ENCODE results near the gene WRAP73.

WRAP73 gene

DNA sequence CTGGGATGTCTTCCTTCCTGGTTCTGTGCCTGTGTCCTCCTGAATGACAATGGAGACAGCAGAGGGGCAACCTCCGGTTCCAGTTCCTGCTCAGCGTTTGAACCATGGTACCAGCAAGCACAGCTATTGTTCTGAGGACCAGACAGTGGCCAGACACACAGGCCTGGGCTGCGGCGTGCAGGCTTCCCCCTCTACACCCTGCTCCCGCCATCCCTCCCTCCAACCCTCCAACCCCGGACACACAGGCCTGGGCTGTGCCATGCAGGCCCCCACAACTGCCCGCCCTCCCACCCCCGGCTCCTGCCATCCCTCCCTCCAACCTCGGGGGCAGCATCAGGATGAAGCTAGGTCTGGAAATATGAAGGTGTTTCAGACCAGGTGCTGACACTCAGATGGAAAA lies 33.0 kb downstream of the WRAP73 start:
- peaks cover 12% of the 10 kb centered on the region for H3K27me3 ChIP-seq (ENCODE audit: control insufficient read depth, insufficient read depth, low read length)
- no peaks in the 10 kb centered on the region for H3K36me3 ChIP-seq (ENCODE audit: control insufficient read depth, insufficient read depth, low read length)
- peaks cover 36% of the 10 kb centered on the region for H3K4me1 ChIP-seq (ENCODE audit: control insufficient read depth, insufficient read depth, low read length)
- no peak overlapping the region for H3K27ac ChIP-seq (ENCODE audit: low read depth, low read length)
- no peaks in the 10 kb centered on the region for H3K9me3 ChIP-seq (ENCODE audit: control insufficient read depth, insufficient read depth, low read length)
- H3K4me3 ChIP-seq (ENCODE audit: low read depth, low read length), result no peak overlapping the region
- no peak overlapping the region for H3K9ac ChIP-seq (ENCODE audit: low read depth, low read length)

DNA sequence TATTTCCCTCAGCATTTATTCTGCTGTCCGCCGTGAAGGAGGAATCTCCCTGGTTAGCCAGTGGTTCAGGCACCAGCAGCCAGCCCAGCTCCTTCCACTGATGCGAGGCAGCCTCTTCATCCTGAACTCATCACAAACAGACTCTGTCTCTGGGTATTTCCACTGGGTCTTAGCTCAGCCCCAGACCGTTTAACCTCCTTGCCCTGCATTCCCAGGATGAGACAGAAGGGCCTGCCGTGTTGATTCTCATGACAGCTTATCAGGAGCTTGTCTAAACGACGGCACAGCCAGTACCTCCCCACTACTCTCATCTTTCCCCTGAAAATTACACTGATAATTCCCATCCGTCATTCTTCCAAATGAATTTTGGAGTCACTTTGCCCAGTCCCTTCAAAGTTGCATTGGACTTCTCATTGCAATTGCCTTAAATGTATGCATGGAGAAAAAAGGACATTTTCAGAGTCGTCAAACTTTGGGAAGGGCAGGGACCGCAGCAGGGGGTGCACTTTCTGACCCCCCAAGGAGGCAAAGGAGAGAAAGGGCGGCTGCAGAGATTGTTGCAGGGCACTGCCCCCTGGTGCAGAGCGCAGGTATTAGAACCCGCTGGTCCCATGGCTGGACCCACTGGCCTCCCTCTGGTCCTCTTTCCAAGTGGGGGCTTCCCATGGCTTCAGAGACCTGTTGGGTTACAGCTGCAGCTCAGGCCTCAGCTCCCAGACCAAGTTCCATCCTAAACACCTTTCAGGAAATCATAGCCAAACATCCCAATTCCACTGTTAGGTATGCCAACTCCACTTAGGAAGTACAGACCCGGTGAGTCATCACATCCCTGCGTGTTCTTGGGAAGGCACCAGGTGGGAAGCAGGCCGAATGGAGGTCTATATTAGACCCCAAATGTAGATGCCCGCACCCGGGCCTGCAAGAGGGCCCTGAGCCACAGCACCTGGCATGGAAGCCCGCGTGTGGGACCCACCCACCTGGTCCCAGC lies 34.9 kb downstream of the WRAP73 start:
- peak overlapping the region; percentile 18 for H3K27ac ChIP-seq (ENCODE audit: low read depth, low read length)
- H3K36me3 ChIP-seq (ENCODE audit: control insufficient read depth, insufficient read depth, low read length), result no peaks in the 10 kb centered on the region

DNA sequence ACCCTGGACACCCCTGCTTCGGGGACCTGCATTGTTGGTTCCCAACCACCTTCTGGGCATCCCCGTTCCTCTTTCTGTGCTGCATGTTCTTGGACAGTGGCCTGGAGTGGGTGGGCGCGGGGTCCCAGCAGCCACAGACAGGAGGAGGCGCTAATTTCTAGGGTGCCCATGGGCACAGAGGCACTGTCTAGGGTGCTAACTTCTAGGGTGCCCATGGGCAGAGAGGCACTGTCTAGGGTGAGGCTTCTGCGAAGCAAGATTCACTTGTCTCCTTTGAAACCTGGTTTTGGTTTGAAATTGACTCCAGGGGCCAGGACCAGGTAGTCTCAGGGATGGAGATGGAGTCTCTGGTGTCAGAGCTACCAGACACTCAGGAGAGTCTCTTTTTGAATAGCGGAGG lies 37.8 kb downstream of the WRAP73 start:
- Histone ChIP-seq H3K4me3 (ENCODE audit: low read depth, low read length) (peak overlapping the region; percentile 49), H3K9ac (ENCODE audit: low read depth, low read length) (no peak overlapping the region), H3K4me1 (ENCODE audit: control insufficient read depth, insufficient read depth, low read length) (peaks cover 31% of the 10 kb centered on the region), H3K36me3 (ENCODE audit: control insufficient read depth, insufficient read depth, low read length) (no peaks in the 10 kb centered on the region), H3K27me3 (ENCODE audit: control insufficient read depth, insufficient read depth, low read length) (peaks cover 14% of the 10 kb centered on the region), H3K27ac (ENCODE audit: low read depth, low read length) (no peak overlapping the region), H3K9me3 (ENCODE audit: control insufficient read depth, insufficient read depth, low read length) (no peaks in the 10 kb centered on the region)

More for the DNA sequence above, 34.9 kb downstream of the WRAP73 start:
- H3K27me3 ChIP-seq (ENCODE audit: control insufficient read depth, insufficient read depth, low read length), result peaks cover 14% of the 10 kb centered on the region
- peaks cover 38% of the 10 kb centered on the region for H3K4me1 ChIP-seq (ENCODE audit: control insufficient read depth, insufficient read depth, low read length)
- H3K9me3 ChIP-seq (ENCODE audit: control insufficient read depth, insufficient read depth, low read length), result no peaks in the 10 kb centered on the region
- H3K9ac ChIP-seq (ENCODE audit: low read depth, low read length), result no peak overlapping the region
- no peak overlapping the region for H3K4me3 ChIP-seq (ENCODE audit: low read depth, low read length)

DNA sequence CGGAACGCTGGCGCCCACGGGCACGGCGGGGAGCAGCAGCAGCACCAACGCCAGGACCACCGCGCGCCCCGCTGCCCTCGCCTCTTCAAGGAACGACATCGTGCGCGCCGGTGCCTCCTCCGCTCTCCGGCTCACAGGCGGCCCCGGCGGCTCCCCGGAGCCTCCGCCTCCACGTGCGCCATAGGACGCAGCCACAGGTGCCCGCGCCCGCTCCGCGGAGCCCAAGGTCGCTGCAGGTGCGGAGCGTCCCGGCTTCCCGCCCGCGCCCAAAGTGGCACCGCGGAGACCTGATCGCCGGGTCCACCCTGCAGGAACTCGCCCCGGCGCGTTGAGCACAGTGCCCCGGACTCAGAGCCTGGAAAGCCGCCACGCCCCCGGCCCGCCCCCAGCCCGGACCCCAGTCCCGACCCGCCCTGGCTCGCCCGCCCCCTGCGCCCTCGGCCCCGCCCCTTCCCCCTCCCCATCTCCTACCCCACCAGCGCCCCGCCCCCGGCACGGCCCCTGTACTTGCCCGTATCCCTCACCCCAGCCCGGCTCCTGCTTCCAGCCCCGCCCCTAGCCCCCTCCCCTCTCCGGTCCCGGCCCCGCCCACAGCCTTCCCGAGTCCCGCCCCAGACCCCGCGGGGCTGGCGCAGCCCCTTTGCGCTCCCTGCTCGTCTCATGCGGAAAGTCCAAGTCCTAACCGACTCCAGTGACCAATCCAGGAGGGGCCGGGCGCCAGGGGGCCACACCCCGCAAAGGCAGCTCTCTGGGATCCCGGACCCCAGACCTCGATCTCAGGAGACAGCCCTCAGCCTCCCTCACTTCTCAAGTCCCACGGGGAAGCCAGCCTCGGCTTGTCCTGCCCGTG lies 38.5 kb downstream of the WRAP73 start, which contains the start of gene MEGF6:
MEGF6 (minus strand) TSS at position 339 of the 850 bp plus-strand sequence; CDS start at position 99, 240 bp downstream.
- no peaks in the 10 kb centered on the region for H3K36me3 ChIP-seq (ENCODE audit: control insufficient read depth, insufficient read depth, low read length)
- peaks cover 31% of the 10 kb centered on the region for H3K4me1 ChIP-seq (ENCODE audit: control insufficient read depth, insufficient read depth, low read length)
- H3K27ac ChIP-seq (ENCODE audit: low read depth, low read length), result no peak within 1 kb of the TSS
- peak within 1 kb of the TSS; percentile 80 for H3K4me3 ChIP-seq (ENCODE audit: low read depth, low read length)
- no peaks in the 10 kb centered on the region for H3K9me3 ChIP-seq (ENCODE audit: control insufficient read depth, insufficient read depth, low read length)
- peak within 1 kb of the TSS; percentile 11; the same call in 1 of the 2 replicates for H3K9ac ChIP-seq (ENCODE audit: low read depth, low read length)
- H3K27me3 ChIP-seq (ENCODE audit: control insufficient read depth, insufficient read depth, low read length), result peaks cover 14% of the 10 kb centered on the region

DNA sequence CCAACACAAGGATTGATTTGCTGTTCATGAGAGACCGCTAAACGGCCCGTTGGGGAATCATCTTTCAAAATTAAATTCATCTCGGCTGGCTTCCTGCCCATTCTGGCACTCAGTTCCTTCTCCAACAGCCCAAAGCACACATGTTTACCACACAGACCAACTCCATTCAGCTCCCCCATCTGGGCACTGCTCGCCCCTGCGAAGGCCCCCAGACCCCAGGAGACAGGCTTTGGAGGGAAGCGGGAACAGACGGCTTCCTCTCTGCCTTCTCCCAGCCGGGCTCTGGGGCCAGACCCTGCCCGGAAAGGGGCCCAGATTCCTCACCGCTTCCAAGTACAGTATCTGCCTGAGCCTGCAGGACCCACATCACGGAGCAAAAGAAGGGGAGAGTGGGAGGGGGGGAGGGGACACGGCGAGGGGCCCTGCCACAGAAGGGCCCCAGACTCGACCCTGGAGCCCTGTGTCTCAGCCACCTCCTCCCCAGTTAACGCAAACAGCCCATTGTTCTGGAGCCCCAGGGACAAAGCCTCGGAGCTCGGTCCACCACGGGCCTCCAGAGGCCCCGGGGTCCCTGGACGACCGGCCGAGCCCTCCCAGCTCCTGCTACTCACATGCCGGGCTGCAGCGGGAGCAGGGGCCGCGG lies 39.3 kb downstream of the WRAP73 start:
- Histone ChIP-seq H3K9me3 (ENCODE audit: control insufficient read depth, insufficient read depth, low read length) (no peaks in the 10 kb centered on the region), H3K27me3 (ENCODE audit: control insufficient read depth, insufficient read depth, low read length) (peaks cover 14% of the 10 kb centered on the region), H3K36me3 (ENCODE audit: control insufficient read depth, insufficient read depth, low read length) (no peaks in the 10 kb centered on the region), H3K4me3 (ENCODE audit: low read depth, low read length) (peak overlapping the region; percentile 80), H3K9ac (ENCODE audit: low read depth, low read length) (peak overlapping the region; percentile 11; the same call in 1 of the 2 replicates), H3K27ac (ENCODE audit: low read depth, low read length) (no peak overlapping the region), H3K4me1 (ENCODE audit: control insufficient read depth, insufficient read depth, low read length) (peaks cover 31% of the 10 kb centered on the region)

DNA sequence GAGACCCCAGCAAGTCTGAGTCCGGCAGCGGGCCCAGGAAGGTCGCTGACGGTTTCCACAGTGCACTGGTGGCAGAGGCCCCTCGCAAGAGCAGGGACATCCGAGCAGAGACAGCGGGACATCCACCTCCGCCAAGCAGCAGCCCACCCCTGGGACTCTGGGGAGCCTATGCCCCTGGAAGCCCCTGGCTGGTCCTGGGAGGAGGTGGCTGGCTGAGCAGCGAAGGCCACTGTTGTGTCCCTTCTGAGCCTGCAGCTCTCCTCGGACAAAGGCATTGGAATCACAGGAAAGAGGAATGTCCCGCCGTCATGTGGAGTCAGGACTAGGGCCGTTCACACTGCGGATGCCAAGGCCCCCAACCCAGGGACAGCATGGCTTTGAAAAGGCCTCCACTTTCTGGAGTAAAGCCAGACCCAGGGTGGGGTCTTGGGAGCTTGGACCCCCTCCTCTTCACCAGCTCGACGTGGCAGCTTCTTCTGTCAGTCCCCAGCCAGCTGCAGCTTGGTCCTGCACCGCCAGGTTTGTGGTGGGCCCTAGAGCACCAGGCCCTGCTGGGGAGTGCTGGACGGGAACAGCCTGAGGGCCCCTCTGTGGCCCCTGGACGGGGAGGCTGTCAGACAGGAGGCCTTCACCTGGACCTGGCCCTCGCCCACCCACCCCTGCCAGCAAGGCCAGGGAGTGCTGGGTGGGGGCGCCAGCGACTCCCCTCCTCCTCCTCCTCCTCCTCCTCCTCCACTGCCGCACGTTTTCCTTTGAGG lies 40.0 kb downstream of the WRAP73 start:
- Histone ChIP-seq H3K4me3 (ENCODE audit: low read depth, low read length) (peak overlapping the region; percentile 80), H3K9ac (ENCODE audit: low read depth, low read length) (no peak overlapping the region), H3K27ac (ENCODE audit: low read depth, low read length) (no peak overlapping the region), H3K4me1 (ENCODE audit: control insufficient read depth, insufficient read depth, low read length) (peaks cover 30% of the 10 kb centered on the region), H3K36me3 (ENCODE audit: control insufficient read depth, insufficient read depth, low read length) (no peaks in the 10 kb centered on the region), H3K9me3 (ENCODE audit: control insufficient read depth, insufficient read depth, low read length) (no peaks in the 10 kb centered on the region), H3K27me3 (ENCODE audit: control insufficient read depth, insufficient read depth, low read length) (peaks cover 14% of the 10 kb centered on the region)

DNA sequence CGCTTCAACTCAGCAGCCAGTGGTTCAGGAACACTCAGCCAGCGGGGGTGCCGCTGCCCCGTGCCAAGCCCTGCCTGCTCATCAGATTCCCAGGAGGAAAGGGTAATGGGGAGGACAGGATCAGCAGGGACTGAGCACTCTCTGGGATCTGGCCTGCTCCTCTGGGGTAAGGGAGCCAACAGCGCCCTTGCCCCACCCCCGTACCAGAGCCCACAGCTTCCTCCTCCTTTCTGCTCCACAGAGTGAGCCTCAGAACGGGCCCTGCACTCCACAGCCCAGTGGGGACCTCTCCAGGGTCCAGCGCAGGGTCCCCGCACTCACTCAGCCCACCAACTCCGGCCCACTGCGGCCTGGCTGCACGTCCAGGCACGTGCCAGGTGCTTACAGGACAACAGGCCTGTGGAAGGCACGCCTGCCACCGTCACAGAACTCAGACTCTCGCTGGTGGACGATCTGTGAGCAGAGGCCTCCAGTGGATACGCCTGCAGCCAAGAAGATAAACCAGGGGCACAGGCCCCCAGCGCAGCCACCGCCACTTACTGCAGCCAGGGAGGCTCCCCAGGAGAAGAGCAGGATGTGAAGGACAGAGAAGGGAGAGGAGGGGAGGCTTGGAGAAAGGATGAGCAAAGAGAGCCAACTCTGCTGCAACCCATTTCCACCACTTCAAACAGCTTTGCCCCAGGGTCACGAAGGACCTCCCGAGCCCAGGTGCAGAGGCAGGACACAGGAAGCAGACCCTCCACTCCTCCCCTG lies 40.7 kb downstream of the WRAP73 start:
- peaks cover 14% of the 10 kb centered on the region for H3K27me3 ChIP-seq (ENCODE audit: control insufficient read depth, insufficient read depth, low read length)

DNA sequence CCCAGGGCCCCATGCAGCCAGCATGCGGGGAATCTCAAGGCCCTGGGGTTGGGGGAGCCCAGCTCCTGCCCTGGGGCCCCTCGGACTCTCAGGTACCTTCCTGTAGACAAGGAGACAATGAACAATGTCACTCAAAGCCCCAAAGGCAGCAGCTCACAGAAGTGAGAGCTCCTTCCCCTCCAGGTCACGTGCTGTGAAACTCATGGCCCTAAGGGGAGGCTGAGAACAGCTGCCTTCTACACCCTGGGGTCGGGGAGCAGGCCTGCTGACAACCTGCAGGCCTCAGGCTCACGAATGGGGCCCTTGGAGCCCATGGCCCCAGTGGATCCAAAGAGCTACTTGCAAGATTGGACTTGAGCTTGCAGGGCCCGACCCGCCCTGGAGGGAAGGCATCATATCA lies 41.7 kb downstream of the WRAP73 start:
- Histone ChIP-seq H3K4me3 (ENCODE audit: low read depth, low read length) (no peak overlapping the region), H3K4me1 (ENCODE audit: control insufficient read depth, insufficient read depth, low read length) (peaks cover 15% of the 10 kb centered on the region), H3K9ac (ENCODE audit: low read depth, low read length) (no peak overlapping the region), H3K27ac (ENCODE audit: low read depth, low read length) (no peak overlapping the region), H3K9me3 (ENCODE audit: control insufficient read depth, insufficient read depth, low read length) (no peaks in the 10 kb centered on the region), H3K27me3 (ENCODE audit: control insufficient read depth, insufficient read depth, low read length) (peaks cover 14% of the 10 kb centered on the region), H3K36me3 (ENCODE audit: control insufficient read depth, insufficient read depth, low read length) (no peaks in the 10 kb centered on the region)

More for the DNA sequence above, 40.7 kb downstream of the WRAP73 start:
- peaks cover 25% of the 10 kb centered on the region for H3K4me1 ChIP-seq (ENCODE audit: control insufficient read depth, insufficient read depth, low read length)
- H3K4me3 ChIP-seq (ENCODE audit: low read depth, low read length), result no peak overlapping the region
- H3K36me3 ChIP-seq (ENCODE audit: control insufficient read depth, insufficient read depth, low read length), result no peaks in the 10 kb centered on the region
- H3K9ac ChIP-seq (ENCODE audit: low read depth, low read length), result no peak overlapping the region
- H3K9me3 ChIP-seq (ENCODE audit: control insufficient read depth, insufficient read depth, low read length), result no peaks in the 10 kb centered on the region
- no peak overlapping the region for H3K27ac ChIP-seq (ENCODE audit: low read depth, low read length)

DNA sequence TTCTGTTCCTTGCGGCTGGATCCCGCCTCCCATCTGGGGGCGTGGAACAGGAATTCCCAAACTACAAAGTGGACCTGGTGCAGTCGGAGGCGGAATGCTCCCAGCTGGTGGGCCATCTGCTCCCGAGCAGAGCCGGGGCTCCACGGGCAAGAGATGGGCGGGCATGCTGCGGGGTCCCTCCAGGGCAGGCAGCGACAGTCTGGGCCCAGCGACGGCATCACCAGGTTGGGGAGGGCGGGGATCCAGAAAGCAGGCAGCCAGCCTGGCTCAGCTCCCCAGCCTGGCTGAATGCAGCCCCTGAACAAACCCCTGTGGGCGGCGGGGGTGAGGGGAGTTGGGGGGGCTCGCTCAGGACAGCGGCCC lies 42.2 kb downstream of the WRAP73 start:
- Histone ChIP-seq H3K27me3 (ENCODE audit: control insufficient read depth, insufficient read depth, low read length) (peaks cover 10% of the 10 kb centered on the region), H3K4me3 (ENCODE audit: low read depth, low read length) (no peak overlapping the region), H3K9ac (ENCODE audit: low read depth, low read length) (no peak overlapping the region), H3K27ac (ENCODE audit: low read depth, low read length) (no peak overlapping the region), H3K9me3 (ENCODE audit: control insufficient read depth, insufficient read depth, low read length) (no peaks in the 10 kb centered on the region), H3K36me3 (ENCODE audit: control insufficient read depth, insufficient read depth, low read length) (no peaks in the 10 kb centered on the region), H3K4me1 (ENCODE audit: control insufficient read depth, insufficient read depth, low read length) (peaks cover 10% of the 10 kb centered on the region; the same call in 1 of the 2 replicates)
